K562 (cell line): ENCODE measurements around the gene KCNQ2. TPM values are rescaled to one million over a fixed set of nuclear protein-coding genes. Genes with fewer than 3 reads are reported as not detected.

Experiments used
- AFF4 ChIP-seq: sonication (generic); formaldehyde crosslinking; IDR thresholded peaks from 2 replicates; pipeline ENCODE4 v1.8.0; 2023; ENCODE audit warnings: mild to moderate bottlenecking, missing genetic modification reagents
- ATF2 ChIP-seq: sonication (generic); formaldehyde crosslinking; IDR thresholded peaks from 2 replicates; pipeline ENCODE4 v1.8.1; 2022; ENCODE audit warnings: missing genetic modification reagents
- ATF4 ChIP-seq: fragments of 450-650 bp; formaldehyde crosslinking; IDR thresholded peaks from 2 replicates; pipeline ENCODE4 v1.4.0; 2022; ENCODE audit warnings: mild to moderate bottlenecking, moderate library complexity
- CBX2 ChIP-seq: fragments of 200-600 bp; sonication (generic); IDR thresholded peaks from one replicate; pipeline ENCODE4 v1.6.1; 2012; ENCODE audit warnings: mild to moderate bottlenecking, low read length, inconsistent platforms; ENCODE audit not compliant: insufficient read depth, poor library complexity, severe bottlenecking
- CEBPB ChIP-seq: fragments of 450-650 bp; IDR thresholded peaks from 2 replicates; pipeline ENCODE4 v1.6.1; 2016; ENCODE audit warnings: missing genetic modification characterization, missing compliant biosample characterization
- DPF2 ChIP-seq: fragments of 450-650 bp; IDR thresholded peaks from 2 replicates; pipeline ENCODE4 v1.6.1; 2016
- ERF ChIP-seq: fragments of 450-650 bp; formaldehyde crosslinking; IDR thresholded peaks from 2 replicates; pipeline ENCODE4 v1.4.0; 2020; ENCODE audit warnings: mild to moderate bottlenecking, mixed read lengths
- HDAC1 ChIP-seq, 2 experiments: fragments of 450-650 bp; IDR thresholded peaks; 2 replicates each; pipeline ENCODE4 v1.6.1; 2016 to 2017; ENCODE audit warnings: inconsistent platforms in 1 of 2, mild to moderate bottlenecking in 1 of 2, moderate library complexity in 1 of 2
- HSF4 ChIP-seq: fragments of 250-450 bp; sonication (Bioruptor Pico); IDR thresholded peaks from 2 replicates; pipeline ENCODE4 v2.1.2; 2022; ENCODE audit warnings: mild to moderate bottlenecking, moderate library complexity, borderline replicate concordance
- L3MBTL2 ChIP-seq: fragments of 450-650 bp; IDR thresholded peaks from 2 replicates; pipeline ENCODE4 v1.6.1; 2016; ENCODE audit warnings: mild to moderate bottlenecking, moderate library complexity
- MCM3 ChIP-seq: fragments of 450-650 bp; IDR thresholded peaks from 2 replicates; pipeline ENCODE4 v1.6.1; 2016
- NRF1 ChIP-seq, 2 experiments: fragments of 450-650 bp; IDR thresholded peaks in 1 of 2; conservative IDR thresholded peaks in 1 of 2; 2 replicates each; pipeline ENCODE4 v1.6.1; 2014; ENCODE audit warnings: mild to moderate bottlenecking in 2 of 2
- PHF8 ChIP-seq: fragments of 200-600 bp; sonication (generic); IDR thresholded peaks from 2 replicates; pipeline ENCODE4 v1.6.1; 2012; ENCODE audit warnings: mixed run types, mild to moderate bottlenecking, inconsistent platforms, low read length, moderate library complexity, borderline replicate concordance
- PPARD ChIP-seq: fragments of 250-450 bp; sonication (Bioruptor Pico); IDR thresholded peaks from 2 replicates; pipeline ENCODE4 v1.8.0; 2022; ENCODE audit warnings: inconsistent platforms, mild to moderate bottlenecking, moderate library complexity
- TARDBP ChIP-seq: fragments of 450-650 bp; IDR thresholded peaks from 2 replicates; pipeline ENCODE4 v1.6.1; 2016
- ZMIZ1 ChIP-seq, 2 experiments: fragments of 150-350 bp in 1 of 2; IDR thresholded peaks; 2 replicates each; pipeline ENCODE4 v1.6.1; 2012 to 2016; ENCODE audit warnings: low read depth in 2 of 2, low read length in 2 of 2, mild to moderate bottlenecking in 1 of 2, moderate library complexity in 1 of 2
- ZNF668 ChIP-seq: fragments of 250-450 bp; sonication (Bioruptor Pico); IDR thresholded peaks from 2 replicates; pipeline ENCODE4 v1.8.0; 2022; ENCODE audit warnings: mild to moderate bottlenecking, inconsistent platforms
- ZNF699 ChIP-seq: fragments of 250-450 bp; sonication (Bioruptor Pico); IDR thresholded peaks from 2 replicates; pipeline ENCODE4 v1.8.0; 2021; ENCODE audit warnings: mild to moderate bottlenecking, moderate library complexity; ENCODE audit not compliant: insufficient replicate concordance
- polyA plus RNA-seq, 8 experiments: library from polyadenylated mRNA; depleted of rRNA in 4 of 8; stranded (reverse) in 5 of 8; unstranded in 3 of 8; fragments of >200 nt; fragmentation: Nextera tagmentation in 2 of 8; fragmentation: Illumina TruSeq in 1 of 8; extraction: Ambion mirVana in 2 of 8; extraction: Trizol in 1 of 8; gene quantifications; 2 replicates each; pipeline versions ENCODE4 v1.2.1 to v1.2.3, GENCODE V29; 2011 to 2014; ENCODE audit warnings: inconsistent platforms in 1 of 8, missing spikeins in 1 of 8
- total RNA-seq, 7 experiments: library from RNA; depleted of rRNA in 6 of 7; stranded (reverse); fragments of >200 nt in 6 of 7; fragmentation: Illumina TruSeq in 2 of 7; extraction: Trizol in 2 of 7; gene quantifications; 2 replicates each; pipeline versions ENCODE4 v1.2.1 to v1.2.3, GENCODE V29; 2011 to 2021; ENCODE audit warnings: low replicate concordance in 1 of 7

KCNQ2 gene
- total and polyA plus RNA-seq, 9 of the 15 experiments (the other 6 are each of a cell fraction or from before 2014, with no cell fraction given): 0.13 to 0.16 TPM; not detected in 7

- no peak for TF ChIP-seq AFF4 (CRISPR knock-in tag)
- TF ChIP-seq ERF (CRISPR knock-in tag): no peak
- 0 out of 2 replicates have a peak, but pooled peaks have one; percentile 49 for TF ChIP-seq TARDBP
- TF ChIP-seq ATF2 (CRISPR knock-in tag): no peak
- peak; percentile 45 to 46; a peak in 2 of 4 replicates for TF ChIP-seq NRF1 (conservative IDR thresholded peaks at IDR 0.05 in 1 of 2, IDR thresholded peaks at IDR 0.05 in 1 of 2)
- no peak for TF ChIP-seq L3MBTL2
- TF ChIP-seq ZNF668 (CRISPR knock-in tag): no peak
- no peak for TF ChIP-seq CEBPB (tag)
- 0 out of 2 replicates have a peak, but pooled peaks have one; percentile 29 for TF ChIP-seq DPF2
- TF ChIP-seq MCM3: no peak
- TF ChIP-seq ATF4 (CRISPR knock-in tag): no peak
- no peak for TF ChIP-seq CBX2
- TF ChIP-seq PHF8: no peak
- peak in 1 of 2 experiments; percentile 30; a peak in 1 of 4 replicates for TF ChIP-seq HDAC1 (IDR thresholded peaks at IDR 0.05)
- TF ChIP-seq HSF4 (CRISPR knock-in tag): no peak
- TF ChIP-seq ZNF699 (CRISPR knock-in tag): no peak
- TF ChIP-seq PPARD (CRISPR knock-in tag): no peak
- TF ChIP-seq ZMIZ1 (IDR thresholded peaks at IDR 0.05; ENCODE audit: low read depth in 2 of 2, low read length in 2 of 2): no peak
Measured at GRCh38 chr20:63497946-63498935, 25.8 kb upstream of the KCNQ2 start (continued).
